ENCODE data around the gene SARM1.

DNA sequence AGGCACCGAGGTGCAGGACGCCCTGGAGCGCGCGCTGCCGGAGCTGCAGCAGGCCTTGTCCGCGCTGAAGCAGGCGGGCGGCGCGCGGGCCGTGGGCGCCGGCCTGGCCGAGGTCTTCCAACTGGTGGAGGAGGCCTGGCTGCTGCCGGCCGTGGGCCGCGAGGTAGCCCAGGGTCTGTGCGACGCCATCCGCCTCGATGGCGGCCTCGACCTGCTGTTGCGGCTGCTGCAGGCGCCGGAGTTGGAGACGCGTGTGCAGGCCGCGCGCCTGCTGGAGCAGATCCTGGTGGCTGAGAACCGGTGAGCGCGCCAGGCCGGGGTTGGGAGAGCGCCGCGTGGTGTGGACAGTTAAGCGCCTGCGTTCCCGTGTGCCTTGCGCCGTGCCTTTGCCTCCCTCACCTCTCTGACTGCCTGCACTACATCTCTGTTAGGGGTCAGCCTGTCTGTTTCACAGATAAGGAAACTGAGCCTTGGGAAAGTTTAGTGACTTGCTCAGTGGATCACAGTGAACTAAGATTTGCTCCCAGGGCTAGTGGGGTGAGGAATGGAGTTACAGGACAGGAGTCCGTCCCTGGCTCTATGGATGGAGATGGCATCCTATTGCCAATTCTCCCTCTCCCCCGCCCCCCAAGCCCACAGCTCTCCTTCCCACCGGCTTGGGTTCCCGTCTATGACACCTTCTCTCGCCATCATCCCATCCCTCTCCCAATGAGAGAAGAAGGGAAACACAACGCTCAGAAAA, 880 bp downstream of the SARM1 start:
- TF ChIP-seq CTCF (conservative IDR thresholded peaks at IDR 0.05) (no peak), EZH2 (IDR thresholded peaks at IDR 0.05; ENCODE audit: low read depth) (no peak)

Data from PC-9 (cell line).